SK-N-SH (cell line): ENCODE measurements around the gene SLC2A10.

ENCODE experiments used
- CTCF ChIP-seq: fragments of 200-600 bp; sonication (generic); IDR thresholded peaks from 2 replicates; pipeline ENCODE4 v1.6.1; 2017; ENCODE audit warnings: antibody characterized with exemption, mild to moderate bottlenecking, moderate library complexity
- EP300 ChIP-seq, 2 experiments: IDR thresholded peaks; 2 replicates each; pipeline versions ENCODE4 v1.4.0 to v1.6.1; 2012; ENCODE audit warnings: borderline replicate concordance in 1 of 2, low read depth in 1 of 2, low read length in 1 of 2
- EZH2phosphoT487 ChIP-seq: fragments of 200-600 bp; sonication (generic); IDR thresholded peaks from 2 replicates; pipeline ENCODE4 v1.6.1; 2017; ENCODE audit warnings: low read depth, mixed run types, mild to moderate bottlenecking, antibody characterized with exemption, moderate library complexity, borderline replicate concordance
- FOXM1 ChIP-seq: IDR thresholded peaks from 2 replicates; pipeline ENCODE4 v1.4.0; 2012; ENCODE audit warnings: low read depth, mild to moderate bottlenecking
- JUND ChIP-seq: IDR thresholded peaks from 2 replicates; pipeline ENCODE4 v1.4.0; 2012
- MXI1 ChIP-seq: IDR thresholded peaks from 2 replicates; pipeline ENCODE4 v1.6.1; 2012; ENCODE audit warnings: mild to moderate bottlenecking, low read depth, low read length, improper control_type of control experiment
- SIN3A ChIP-seq: IDR thresholded peaks from 2 replicates; pipeline ENCODE4 v1.6.1; 2012; ENCODE audit warnings: low read depth, mild to moderate bottlenecking, low read length, moderate library complexity, borderline replicate concordance
- USF2 ChIP-seq: fragments of 150-350 bp; IDR thresholded peaks from 2 replicates; pipeline ENCODE4 v1.6.1; 2017; ENCODE audit warnings: antibody characterized with exemption, low read length, low read depth, borderline replicate concordance

- TF ChIP-seq CTCF (no peak), MXI1 (no peak), FOXM1 (no peak), SIN3A (no peak), USF2 (no peak), JUND (no peak), EP300 (IDR thresholded peaks at IDR 0.05; ENCODE audit: borderline replicate concordance in 1 of 2, low read depth in 1 of 2, low read length in 1 of 2) (no peak), EZH2phosphoT487 (no peak)
Measured at GRCh38 chr20:46690219-46691106, 19.0 kb upstream of the SLC2A10 start.
